ENCODE measurements around the gene IFIT2.
A peak's percentile ranks its signal among the peaks of the same experiment; 100 is the strongest.

GRCh38 chr10:89301721-89302445 lies at the start of gene IFIT2:
- TF ChIP-seq CTCF (IDR thresholded peaks at IDR 0.05): no peak
- TF ChIP-seq POLR2AphosphoS5 (IDR thresholded peaks at IDR 0.05; ENCODE audit: low read depth, low read length): 0 out of 2 replicates have a peak, but pooled peaks have one; percentile 31
